ENCODE results near the gene GRIK2. TPM values are rescaled to one million over a fixed set of nuclear protein-coding genes. Genes with fewer than 3 reads are reported as not detected.

GRIK2 gene
- total RNA-seq, 4 donors from 2014 or later: 2.0 to 4.0 (median 2.0) TPM; not detected in 1

GRCh38 chr6:102026649-102027048 lies 633.1 kb downstream of the GRIK2 start:
- intact Hi-C loops (cut with DNase I; ENCODE audit: low total_unique reads): no loop called here
- Histone ChIP-seq H3K36me3 (no peaks in the 10 kb centered on the region), H3K4me1 (no peaks in the 10 kb centered on the region), H3K27ac (no peak overlapping the region), H3K4me3 (no peak overlapping the region), H3K9me3 (no peaks in the 10 kb centered on the region), H3K27me3 (no peaks in the 10 kb centered on the region)
- DNase-seq: no peak
- TF ChIP-seq CTCF (IDR thresholded peaks at IDR 0.05) (no peak), POLR2AphosphoS5 (IDR thresholded peaks at IDR 0.05) (no peak), EP300 (IDR thresholded peaks at IDR 0.05; ENCODE audit: low read depth) (no peak), POLR2A (IDR thresholded peaks at IDR 0.05) (no peak)
- in situ Hi-C loops (cut with MboI; ENCODE audit: low pct_ligation_motif_present in 1 of 4, low pct_unique_long_range_greater_than_20kb in 1 of 4, low sequenced_read_pairs in 3 of 4): no loop called here

- intact Hi-C loops (cut with DNase I; ENCODE audit: low total_unique reads): no loop called here
- 44 to 50% methylated on average over 2 of the region's 2 CpGs for WGBS, 2 donors (ENCODE audit: low coverage in 1 of 2)
Measured at GRCh38 chr6:102028176-102028575, 634.7 kb downstream of the GRIK2 start.

DNA sequence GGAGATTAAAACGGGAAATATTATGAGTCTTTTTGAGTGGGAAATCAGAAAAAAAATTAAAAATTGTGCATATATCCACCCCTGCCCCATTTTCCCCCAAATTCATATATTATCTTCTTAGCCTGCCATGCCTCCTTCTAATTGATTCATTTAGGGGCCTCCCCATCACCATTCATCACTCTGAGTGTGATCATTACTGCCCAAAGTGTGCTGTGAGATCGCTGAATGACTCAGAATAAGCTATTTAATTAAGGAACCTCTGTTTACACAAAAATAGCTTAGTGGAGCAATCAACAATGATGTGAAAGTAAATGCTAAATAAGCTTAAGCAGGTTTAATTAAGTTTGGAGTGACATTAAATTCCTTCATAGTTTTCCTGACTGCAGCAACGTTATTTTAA lies 645.5 kb downstream of the GRIK2 start:
- Histone ChIP-seq H3K27ac (no peak overlapping the region), H3K36me3 (no peaks in the 10 kb centered on the region), H3K4me1 (no peaks in the 10 kb centered on the region), H3K27me3 (no peaks in the 10 kb centered on the region), H3K4me3 (no peak overlapping the region), H3K9me3 (no peaks in the 10 kb centered on the region)
- in situ Hi-C loops (cut with MboI; ENCODE audit: low pct_ligation_motif_present in 1 of 4, low pct_unique_long_range_greater_than_20kb in 1 of 4, low sequenced_read_pairs in 3 of 4) (no loop called here), intact Hi-C loops (cut with DNase I; ENCODE audit: low total_unique reads) (no loop called here)
- no peak for TF ChIP-seq EP300 (IDR thresholded peaks at IDR 0.05; ENCODE audit: low read depth)
- no peak for TF ChIP-seq POLR2A (IDR thresholded peaks at IDR 0.05)
- TF ChIP-seq POLR2AphosphoS5 (IDR thresholded peaks at IDR 0.05): no peak
- TF ChIP-seq CTCF (IDR thresholded peaks at IDR 0.05): no peak
- 37 to 49% methylated on average over 3 of the region's 3 CpGs for WGBS, 2 donors (ENCODE audit: low coverage in 1 of 2)
- DNase-seq: no peak

More at GRCh38 chr6:102028176-102028575, 634.7 kb downstream of the GRIK2 start:
- in situ Hi-C loops (cut with MboI; ENCODE audit: low pct_ligation_motif_present in 1 of 4, low pct_unique_long_range_greater_than_20kb in 1 of 4, low sequenced_read_pairs in 3 of 4): no loop called here
- Histone ChIP-seq H3K27me3 (no peaks in the 10 kb centered on the region), H3K27ac (no peak overlapping the region), H3K36me3 (no peaks in the 10 kb centered on the region), H3K9me3 (no peaks in the 10 kb centered on the region), H3K4me1 (no peaks in the 10 kb centered on the region), H3K4me3 (no peak overlapping the region)
- DNase-seq: no peak
- TF ChIP-seq CTCF (IDR thresholded peaks at IDR 0.05): no peak
- no peak for TF ChIP-seq POLR2A (IDR thresholded peaks at IDR 0.05)
- no peak for TF ChIP-seq EP300 (IDR thresholded peaks at IDR 0.05; ENCODE audit: low read depth)
- no peak for TF ChIP-seq POLR2AphosphoS5 (IDR thresholded peaks at IDR 0.05)

GRCh38 chr6:102039441-102039840 lies 645.9 kb downstream of the GRIK2 start:
- no peaks in the 10 kb centered on the region for H3K4me1 ChIP-seq
- 75 to 80% methylated on average over 1 to 3 of the region's 3 CpGs for WGBS, 2 donors (ENCODE audit: low coverage in 1 of 2)
- no peaks in the 10 kb centered on the region for H3K27me3 ChIP-seq
- TF ChIP-seq POLR2AphosphoS5 (IDR thresholded peaks at IDR 0.05) (no peak), EP300 (IDR thresholded peaks at IDR 0.05; ENCODE audit: low read depth) (no peak), POLR2A (IDR thresholded peaks at IDR 0.05) (no peak), CTCF (IDR thresholded peaks at IDR 0.05) (no peak)
- no peaks in the 10 kb centered on the region for H3K36me3 ChIP-seq
- H3K9me3 ChIP-seq: no peaks in the 10 kb centered on the region
- no peak for DNase-seq
- in situ Hi-C loops (cut with MboI; ENCODE audit: low pct_ligation_motif_present in 1 of 4, low pct_unique_long_range_greater_than_20kb in 1 of 4, low sequenced_read_pairs in 3 of 4): no loop called here
- no peak overlapping the region for H3K27ac ChIP-seq
- intact Hi-C loops (cut with DNase I; ENCODE audit: low total_unique reads): no loop called here
- no peak overlapping the region for H3K4me3 ChIP-seq
